IMR-90 (cell line): ENCODE results near the gene PAX5. TPM values are rescaled to one million over a fixed set of nuclear protein-coding genes. Genes with fewer than 3 reads are reported as not detected.

ENCODE experiments used
- ATAC-seq: fragments of 200-7000 bp; cut with Tn5 transposase; 2 replicates; pipeline ENCODE4 v1.9.1; 2020; ENCODE audit warnings: low read depth, mild to moderate bottlenecking, moderate library complexity
- BruUV-seq: library from RNA; stranded (reverse); fragments of 400-500 nt; replicated peaks from 2 replicates; lab custom pipeline; 2021; lab: Mats Ljungman, UMichigan
- CTCF ChIA-PET: fragments of 300-600 bp; formaldehyde crosslinking; extraction: SDS; loops from one replicate; lab custom pipeline; 2021; ENCODE audit warnings: antibody characterized with exemption; lab: Yijun Ruan, JAX
- POLR2A ChIA-PET: fragments of 300-600 bp; sonication (Branson Sonifier 250); formaldehyde crosslinking; loops from one replicate; lab custom pipeline; 2022; ENCODE audit warnings: antibody characterized with exemption; ENCODE audit not compliant: unreplicated experiment; lab: Charles Lee
- DNase-seq: peaks from one replicate; pipeline ENCODE4 v3.0.0; 2013
- H2AFZ ChIP-seq: replicated peaks from 2 replicates; pipeline ENCODE3; 2013; ENCODE audit warnings: low read length, mild to moderate bottlenecking; ENCODE audit not compliant: poor library complexity
- H2AK5ac ChIP-seq: 2 replicates; pipeline ENCODE4 v1.6.1; 2013; ENCODE audit warnings: low read depth, low read length, inconsistent platforms
- H2AK9ac ChIP-seq: replicated peaks from 2 replicates; pipeline ENCODE3; 2013; ENCODE audit warnings: mild to moderate bottlenecking, low read depth, low read length, moderate library complexity; ENCODE audit not compliant: poor library complexity
- H2BK120ac ChIP-seq: 2 replicates; pipeline ENCODE4 v1.6.1; 2013; ENCODE audit warnings: low read depth, low read length, inconsistent platforms
- H2BK15ac ChIP-seq: 3 replicates; pipeline ENCODE4 v1.6.1; 2013; ENCODE audit warnings: low read depth, low read length, inconsistent platforms
- H2BK20ac ChIP-seq: 2 replicates; pipeline ENCODE4 v1.6.1; 2013; ENCODE audit warnings: low read depth, mild to moderate bottlenecking, inconsistent platforms, low read length, moderate library complexity
- H2BK5ac ChIP-seq: 2 replicates; pipeline ENCODE4 v1.6.1; 2013; ENCODE audit warnings: mild to moderate bottlenecking, low read depth, low read length, inconsistent platforms; ENCODE audit not compliant: poor library complexity, severe bottlenecking
- H3K14ac ChIP-seq: replicated peaks from 2 replicates; pipeline ENCODE4 v1.6.1; 2013; ENCODE audit warnings: low read depth, low read length, inconsistent platforms
- H3K18ac ChIP-seq: 2 replicates; pipeline ENCODE4 v1.6.1; 2013; ENCODE audit warnings: low read depth, low read length, control low read depth
- H3K23ac ChIP-seq: 2 replicates; pipeline ENCODE4 v1.6.1; 2013; ENCODE audit warnings: low read depth, low read length, inconsistent platforms
- H3K27ac ChIP-seq: 2 replicates; pipeline ENCODE4 v1.5.1; 2013; ENCODE audit warnings: mild to moderate bottlenecking, control low read depth, low read length; ENCODE audit not compliant: insufficient read depth
- H3K27me3 ChIP-seq: 2 replicates; pipeline ENCODE4 v1.6.1; 2013; ENCODE audit warnings: low read length; ENCODE audit not compliant: control insufficient read depth, insufficient read depth
- H3K36me3 ChIP-seq: 2 replicates; pipeline ENCODE4 v1.6.1; 2013; ENCODE audit warnings: low read length, mixed read lengths; ENCODE audit not compliant: control insufficient read depth, insufficient read depth
- H3K4ac ChIP-seq: 2 replicates; pipeline ENCODE4 v1.6.1; 2013; ENCODE audit warnings: low read depth, low read length, inconsistent platforms
- H3K4me1 ChIP-seq: 2 replicates; pipeline ENCODE4 v1.6.1; 2013; ENCODE audit warnings: low read length, mixed read lengths; ENCODE audit not compliant: control insufficient read depth, insufficient read depth
- H3K4me2 ChIP-seq: 2 replicates; pipeline ENCODE4 v1.6.1; 2013; ENCODE audit warnings: low read depth, mild to moderate bottlenecking, control low read depth, low read length, moderate library complexity
- H3K4me3 ChIP-seq: 2 replicates; pipeline ENCODE4 v1.5.1; 2013; ENCODE audit warnings: low read depth, mild to moderate bottlenecking, control low read depth, low read length, moderate library complexity; ENCODE audit not compliant: insufficient read depth
- H3K56ac ChIP-seq: 2 replicates; pipeline ENCODE4 v1.6.1; 2013; ENCODE audit warnings: low read length, inconsistent platforms; ENCODE audit not compliant: insufficient read depth; ENCODE audit errors: extremely low read depth
- H3K79me1 ChIP-seq, 2 experiments: 2 replicates each; pipeline ENCODE4 v1.6.1; 2013; ENCODE audit warnings: low read length in 2 of 2, inconsistent platforms in 1 of 2, low read depth in 1 of 2
- H3K9ac ChIP-seq: 2 replicates; pipeline ENCODE4 v1.6.1; 2013; ENCODE audit warnings: low read depth, low read length, control low read depth
- H3K9me1 ChIP-seq: 2 replicates; pipeline ENCODE4 v1.6.1; 2013; ENCODE audit warnings: low read length, inconsistent platforms; ENCODE audit not compliant: insufficient read depth
- H3K9me3 ChIP-seq: 2 replicates; pipeline ENCODE4 v1.6.1; 2013; ENCODE audit warnings: low read length; ENCODE audit not compliant: control insufficient read depth, insufficient read depth
- H4K20me1 ChIP-seq: 2 replicates; pipeline ENCODE4 v1.6.1; 2013; ENCODE audit warnings: low read length, inconsistent platforms; ENCODE audit not compliant: insufficient read depth
- H4K5ac ChIP-seq: 2 replicates; pipeline ENCODE4 v1.6.1; 2013; ENCODE audit warnings: mild to moderate bottlenecking, low read depth, low read length, control low read depth
- H4K8ac ChIP-seq, 2 experiments: 2 replicates each; pipeline ENCODE4 v1.6.1; 2013; ENCODE audit warnings: low read depth in 2 of 2, low read length in 2 of 2, control low read depth in 1 of 2, inconsistent platforms in 1 of 2
- H4K91ac ChIP-seq: 2 replicates; pipeline ENCODE4 v1.6.1; 2013; ENCODE audit warnings: low read depth, low read length, inconsistent platforms; ENCODE audit not compliant: insufficient read depth
- MAFK ChIP-seq: IDR thresholded peaks from 2 replicates; pipeline ENCODE4 v1.6.1; 2012; ENCODE audit warnings: low read depth, low read length, improper control_type of control experiment
- RFX5 ChIP-seq: IDR thresholded peaks from 2 replicates; pipeline ENCODE4 v1.8.0; 2012; ENCODE audit warnings: low read depth, mild to moderate bottlenecking, low read length, moderate library complexity
- WGBS, 2 experiments: methylation state at CpG; one replicate each; pipeline versions ENCODE4 v1.1.5 to v1.1.7; 2013; ENCODE audit warnings: missing lambda C conversion rate in 2 of 2; ENCODE audit not compliant: insufficient read length in 1 of 2; ENCODE audit errors: extremely low coverage in 2 of 2; 5-methylcytosine and 5-hydroxymethylcytosine counted together
- dilution Hi-C: fragments of 300-500 bp; cut with HindIII; formaldehyde crosslinking; loops from one replicate; pipeline ENCODE4 v1.14.3; 2018; ENCODE audit warnings: low sequenced_read_pairs; ENCODE audit not compliant: unreplicated experiment
- in situ Hi-C: fragments of 300-500 bp; cut with MboI; formaldehyde crosslinking; loops from 3 replicates; pipeline ENCODE4 v1.14.3; 2019; ENCODE audit warnings: low sequenced_read_pairs, inconsistent platforms, mixed read lengths
- intact Hi-C: fragments of 100-400 bp; cut with micrococcal nuclease; formaldehyde crosslinking; loops from 2 replicates; pipeline ENCODE4 v1.10.0; 2022
- polyA plus RNA-seq, 3 experiments: library from polyadenylated mRNA; depleted of rRNA; stranded (reverse); fragments of >200 nt; gene quantifications; 2 replicates each; pipeline ENCODE4 v1.2.3, GENCODE V29; 2012; ENCODE audit warnings: low replicate concordance in 1 of 3
- total RNA-seq: library from RNA; depleted of rRNA; stranded (reverse); fragments of >200 nt; gene quantifications from 2 replicates; pipeline ENCODE4 v1.2.3, GENCODE V29; 2012

The PAX5 gene
- total and polyA plus RNA-seq, 2 of the 4 experiments (the other 2 are of a cell fraction), result not detected

DNA sequence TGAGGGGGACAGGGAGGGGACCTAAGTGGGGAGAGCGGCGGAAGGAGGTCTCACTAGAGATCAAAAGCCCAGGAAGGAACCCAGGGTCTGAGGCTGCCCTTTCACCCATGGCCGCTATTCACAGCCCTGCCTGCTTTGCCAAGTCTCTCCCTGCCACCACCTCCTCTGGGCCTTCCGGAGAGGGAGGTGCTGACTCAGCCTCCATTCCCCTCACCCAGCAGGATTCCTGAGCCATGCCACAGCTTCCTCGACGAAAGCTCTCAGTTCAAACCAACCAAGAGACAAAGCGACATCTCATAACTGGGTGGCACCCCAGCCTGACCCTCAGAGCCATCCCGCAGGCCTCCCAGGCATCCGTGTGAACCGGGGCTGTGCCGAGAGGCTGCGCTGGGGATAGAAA, 36.7 kb downstream of the PAX5 start:
- dilution Hi-C loops (no loop called here), intact Hi-C loops (loop anchor here (5.0 kb wide), 2 partner anchors 250 to 330 kb away; no protein-coding TSS in a partner anchor), in situ Hi-C loops (loop anchor here (10.0 kb wide), 1 partner anchor 337 kb away; no protein-coding TSS in a partner anchor)
- peak; percentile 32 for ATAC-seq
- Histone ChIP-seq H4K20me1 (no peaks in the 10 kb centered on the region), H3K4me3 (no peak overlapping the region), H4K5ac (no peak overlapping the region), H3K23ac (no peak overlapping the region), H3K27ac (no peak overlapping the region), H2AK9ac (peak overlapping the region; percentile 63), H2AK5ac (no peak overlapping the region), H3K9ac (no peak overlapping the region), H3K4me2 (no peak overlapping the region), H3K18ac (no peak overlapping the region), H2BK15ac (no peak overlapping the region), H2BK20ac (no peak overlapping the region), H2BK120ac (no peak overlapping the region), H3K56ac (no peak overlapping the region), H3K9me3 (no peaks in the 10 kb centered on the region), H3K27me3 (peaks cover 58% of the 10 kb centered on the region), H3K4ac (no peak overlapping the region), H3K4me1 (no peaks in the 10 kb centered on the region), H3K36me3 (no peaks in the 10 kb centered on the region), H4K8ac (no peak overlapping the region; a peak in 1 of 4 replicates), H4K91ac (no peak overlapping the region), H3K14ac (no peak overlapping the region), H3K9me1 (no peaks in the 10 kb centered on the region), H3K79me1 (no peaks in the 10 kb centered on the region), H2BK5ac (no peak overlapping the region), H2AFZ (peak overlapping the region; percentile 24)
- CTCF ChIA-PET, result no interaction called here
- peak; percentile 15 for DNase-seq
- WGBS, 2 experiments, result 74% methylated on average over 5 of the region's 12 CpGs; no CpG with 5 or more reads in 1 of the 2 experiments
- no TSS peak for BruUV-seq
- no peak for TF ChIP-seq RFX5
- TF ChIP-seq MAFK, result peak; percentile 62; the same call in 1 of the 2 replicates
- POLR2A ChIA-PET, result interaction anchor here (0.5 kb wide), 1 partner anchor 199 kb away, joined by 3 read pairs; no protein-coding TSS in a partner anchor
